Embryonic facial prominence (tissue), 1 donor: ENCODE results near the gene RPL38.

Experiments
- DNase-seq: peaks from one replicate; pipeline ENCODE4 v3.0.0-alpha.2; 2016; ENCODE audit errors: extremely low spot score

RPL38 gene

GRCh38 chr17:74203439-74204240 lies at the start of gene RPL38:
RPL38 (plus strand) TSS chr17:74203678; CDS start chr17:74203956, 278 bp downstream.
- DNase-seq = peak; percentile 96

GRCh38 chr17:74153821-74154430 lies 49.6 kb upstream of the RPL38 start:
- no peak for DNase-seq

GRCh38 chr17:74156878-74157277 lies 46.6 kb upstream of the RPL38 start:
- DNase-seq = no peak

GRCh38 chr17:74157366-74157765 lies 46.1 kb upstream of the RPL38 start:
- no peak for DNase-seq

- DNase-seq = no peak
Observed at GRCh38 chr17:74158761-74159160, 44.7 kb upstream of the RPL38 start.

GRCh38 chr17:74159226-74159840 lies 44.1 kb upstream of the RPL38 start:
- no peak for DNase-seq

GRCh38 chr17:74160656-74161502 lies 42.6 kb upstream of the RPL38 start:
- DNase-seq = no peak

- DNase-seq = no peak
Observed at GRCh38 chr17:74161503-74161875, 42.0 kb upstream of the RPL38 start.

GRCh38 chr17:74163271-74163821 lies 40.1 kb upstream of the RPL38 start:
- DNase-seq = no peak

GRCh38 chr17:74163836-74164235 lies 39.6 kb upstream of the RPL38 start:
- DNase-seq = no peak

GRCh38 chr17:74164446-74165045 lies 38.9 kb upstream of the RPL38 start:
- DNase-seq = no peak

GRCh38 chr17:74165797-74166365 lies 37.6 kb upstream of the RPL38 start:
- DNase-seq = no peak

- no peak for DNase-seq
Observed at GRCh38 chr17:74170924-74171323, 32.6 kb upstream of the RPL38 start.

GRCh38 chr17:74172700-74173099 lies 30.8 kb upstream of the RPL38 start:
- DNase-seq = no peak

GRCh38 chr17:74176546-74177001 lies 26.9 kb upstream of the RPL38 start:
- peak; percentile 59 for DNase-seq

GRCh38 chr17:74177018-74177450 lies 26.4 kb upstream of the RPL38 start:
- DNase-seq = no peak

- DNase-seq = no peak
Observed at GRCh38 chr17:74179576-74179975, 23.9 kb upstream of the RPL38 start.

- DNase-seq = no peak
Observed at GRCh38 chr17:74180336-74180735, 23.1 kb upstream of the RPL38 start.

- no peak for DNase-seq
Observed at GRCh38 chr17:74181341-74181740, 22.1 kb upstream of the RPL38 start.

GRCh38 chr17:74182041-74182723 lies 21.3 kb upstream of the RPL38 start:
- no peak for DNase-seq
